ENCODE measurements around the gene NHLRC4. TPM values are rescaled to one million over a fixed set of nuclear protein-coding genes. Genes with fewer than 3 reads are reported as not detected.

NHLRC4 gene, protein sequence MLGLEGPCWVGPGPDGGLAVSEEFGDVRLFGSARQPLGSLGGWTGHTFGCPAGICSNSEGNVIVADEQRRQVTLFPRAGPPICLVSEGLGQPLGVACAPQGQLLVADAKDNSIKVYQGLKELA
- total RNA-seq, result under 1 TPM; 0.22 to 0.62 (median 0.54) TPM
- polyA plus RNA-seq, result 0.84 TPM
- long read RNA-seq, donor 1, result 0 reads
- long read RNA-seq, donor 2, partial matches to known transcripts, result 0 of 1 reads
- long read RNA-seq, donor 2, other reads (novel, unspliced or antisense), result 0 of 1 reads
- long read RNA-seq, donor 3, result 0 reads
- long read RNA-seq, donor 4, partial matches to known transcripts, result 0 of 1 reads
- long read RNA-seq, donor 4, other reads (novel, unspliced or antisense), result 0 of 1 reads

DNA sequence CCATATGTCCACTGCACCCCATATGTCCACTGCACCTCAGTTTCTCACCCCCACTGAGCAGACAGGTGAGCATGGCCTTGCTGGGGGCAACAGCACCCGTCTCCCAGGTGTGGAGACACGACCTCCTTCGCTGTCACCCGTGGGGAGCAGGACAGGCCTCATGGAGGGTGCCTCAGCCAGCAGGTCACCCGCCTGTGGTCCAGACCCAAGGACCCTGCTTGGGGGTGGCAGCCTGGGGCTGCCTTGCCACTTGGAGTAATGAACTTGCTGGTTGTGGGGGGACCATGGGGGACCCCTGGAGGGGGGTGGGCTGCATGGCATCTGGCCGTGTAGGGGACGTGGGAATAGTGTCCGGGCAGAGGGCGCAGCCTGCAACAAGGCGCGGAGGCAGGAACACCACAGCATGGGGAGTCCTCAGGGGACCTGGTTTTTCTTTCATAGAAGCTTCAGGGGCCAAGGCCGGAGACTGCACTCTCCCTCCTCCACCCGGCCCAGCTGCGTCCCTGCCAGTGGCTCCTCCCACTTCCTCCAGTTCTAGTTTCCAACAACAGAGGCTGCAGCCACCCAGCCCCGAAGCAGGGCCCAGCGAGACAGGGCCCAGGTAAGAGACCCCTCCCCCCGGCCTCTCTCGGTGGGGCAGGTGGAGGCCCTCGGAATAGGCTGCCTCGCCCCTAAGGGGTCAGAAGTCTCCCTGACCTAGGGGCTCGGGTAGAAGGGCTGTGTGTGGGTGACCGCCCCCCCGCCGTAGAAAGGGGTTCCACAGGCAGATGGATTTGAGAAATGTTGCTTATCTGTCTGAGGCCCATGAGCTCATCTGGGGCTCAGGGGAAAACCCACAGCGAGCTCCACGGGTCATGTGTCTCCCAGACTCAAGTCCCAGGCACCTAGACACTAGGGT, at the start of gene NHLRC4:
Gene NHLRC4, plus strand, starts transcription at position 531 of the 898 bp plus-strand sequence. CDS start 1,043 bp downstream, outside the sequence.
- peak within 1 kb of the TSS; percentile 14 for H3K4me3 ChIP-seq (ENCODE audit: low read length)
- no peaks in the 10 kb centered on the region for H3K9me3 ChIP-seq (ENCODE audit: control insufficient read depth, low read length)
- DNase-seq (peak; percentile 80 to 92 (median 91)), ATAC-seq (peak; percentile 62 to 63)
- H3K27ac ChIP-seq (ENCODE audit: low read length), result no peak within 1 kb of the TSS
- intact Hi-C loops (cut with DNase I), result no loop called here
- no peaks in the 10 kb centered on the region for H3K27me3 ChIP-seq (ENCODE audit: control insufficient read depth, insufficient read depth)
- no peaks in the 10 kb centered on the region for H3K4me1 ChIP-seq (ENCODE audit: control insufficient read depth, insufficient read depth, low read length)
- 27% methylated on average over 26 of the region's 26 CpGs for WGBS

DNA sequence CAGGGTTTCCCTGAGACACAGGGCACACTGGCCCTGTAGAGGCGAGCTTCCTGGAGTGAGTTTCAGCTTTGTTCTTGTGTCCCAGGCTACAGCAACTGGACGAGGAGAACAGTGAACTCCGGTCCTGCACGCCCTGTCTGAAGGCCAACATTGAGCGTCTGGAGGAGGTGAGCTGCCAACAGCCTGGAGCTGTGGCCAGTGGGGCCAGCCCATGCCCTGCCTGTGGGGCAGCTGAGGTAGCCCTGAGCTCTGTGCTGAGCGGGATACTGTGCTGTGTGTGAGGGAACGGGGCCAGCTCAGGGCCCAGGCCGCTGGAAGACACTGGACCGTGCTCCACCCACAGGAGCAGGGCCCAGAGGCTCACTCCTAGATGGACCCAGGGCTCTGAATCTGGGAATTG, 47.9 kb upstream of the NHLRC4 start:
- Histone ChIP-seq H3K27ac (ENCODE audit: low read length) (no peak overlapping the region), H3K9me3 (ENCODE audit: control insufficient read depth, low read length) (no peaks in the 10 kb centered on the region), H3K27me3 (ENCODE audit: control insufficient read depth, insufficient read depth) (no peaks in the 10 kb centered on the region), H3K4me3 (ENCODE audit: low read length) (no peak overlapping the region), H3K4me1 (ENCODE audit: control insufficient read depth, insufficient read depth, low read length) (no peaks in the 10 kb centered on the region)
- ATAC-seq, result no peak
- intact Hi-C loops (cut with DNase I), result no loop called here
- DNase-seq, result no peak
- WGBS, result 89% methylated on average over 9 of the region's 9 CpGs

DNA sequence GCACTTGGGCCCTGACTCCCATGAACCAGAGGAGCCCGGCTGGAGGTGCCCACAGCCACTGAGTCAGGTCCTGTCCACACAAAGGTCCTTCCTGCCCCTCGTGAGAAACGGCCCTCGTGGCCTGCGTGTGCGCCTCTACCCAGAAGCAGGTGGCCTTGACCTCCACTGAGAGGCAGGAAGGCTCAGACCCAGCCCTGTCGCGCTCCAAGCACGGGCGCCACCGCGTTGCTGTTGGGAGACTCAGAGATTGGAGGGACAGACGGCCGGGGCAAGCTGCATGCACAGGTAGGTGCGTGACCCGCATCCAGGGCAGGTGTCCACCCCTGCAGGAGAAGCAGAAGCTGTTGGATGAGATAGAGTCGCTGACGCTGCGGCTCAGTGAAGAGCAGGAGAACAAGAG, 47.4 kb upstream of the NHLRC4 start:
- intact Hi-C loops (cut with DNase I), result no loop called here
- Histone ChIP-seq H3K27me3 (ENCODE audit: control insufficient read depth, insufficient read depth) (no peaks in the 10 kb centered on the region), H3K27ac (ENCODE audit: low read length) (no peak overlapping the region), H3K4me1 (ENCODE audit: control insufficient read depth, insufficient read depth, low read length) (no peaks in the 10 kb centered on the region), H3K4me3 (ENCODE audit: low read length) (no peak overlapping the region), H3K9me3 (ENCODE audit: control insufficient read depth, low read length) (no peaks in the 10 kb centered on the region)
- DNase-seq, result peak in 1 of 3 donors; percentile 40
- WGBS, result 93% methylated on average over 19 of the region's 19 CpGs
- ATAC-seq, result no peak

DNA sequence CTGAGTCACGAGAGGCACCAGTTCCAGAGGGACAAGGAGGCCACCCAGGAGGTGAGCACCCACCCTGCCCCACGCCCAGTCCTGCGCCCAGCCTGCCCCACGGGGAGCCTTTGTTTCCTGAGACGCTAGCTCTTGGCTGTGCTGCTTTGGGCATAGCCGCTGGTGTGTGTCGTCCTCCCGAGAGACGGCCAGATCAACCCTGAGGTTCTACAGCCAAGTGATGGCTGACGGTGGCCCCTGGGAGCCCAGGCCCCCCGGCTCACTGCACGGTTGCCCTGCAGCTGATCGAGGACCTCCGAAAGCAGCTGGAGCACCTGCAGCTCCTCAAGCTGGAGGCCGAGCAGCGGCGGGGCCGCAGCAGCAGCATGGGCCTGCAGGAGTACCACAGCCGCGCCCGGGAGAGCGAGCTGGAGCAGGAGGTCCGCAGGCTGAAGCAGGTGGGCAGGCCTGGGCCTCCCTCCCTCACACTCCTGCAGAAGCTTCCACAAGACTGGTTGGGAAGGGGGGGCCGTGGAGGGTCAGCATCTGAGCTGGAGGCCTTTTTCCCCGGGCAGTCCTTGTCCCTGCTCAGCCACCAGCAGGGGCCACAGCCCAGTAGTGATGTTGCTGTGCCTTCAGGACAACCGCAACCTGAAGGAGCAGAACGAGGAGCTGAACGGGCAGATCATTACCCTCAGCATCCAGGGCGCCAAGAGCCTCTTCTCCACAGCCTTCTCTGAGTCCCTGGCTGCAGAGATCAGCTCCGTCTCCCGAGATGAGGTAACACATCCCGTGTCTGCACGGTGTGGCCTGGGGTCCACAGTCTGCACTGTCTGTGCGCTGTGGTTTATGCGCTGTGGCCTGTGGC, 46.7 kb upstream of the NHLRC4 start:
- 92% methylated on average over 35 of the region's 35 CpGs for WGBS
- Histone ChIP-seq H3K27me3 (ENCODE audit: control insufficient read depth, insufficient read depth) (no peaks in the 10 kb centered on the region), H3K9me3 (ENCODE audit: control insufficient read depth, low read length) (no peaks in the 10 kb centered on the region), H3K27ac (ENCODE audit: low read length) (no peak overlapping the region), H3K4me3 (ENCODE audit: low read length) (no peak overlapping the region), H3K4me1 (ENCODE audit: control insufficient read depth, insufficient read depth, low read length) (no peaks in the 10 kb centered on the region)
- intact Hi-C loops (cut with DNase I), result no loop called here
- ATAC-seq (no peak), DNase-seq (peak in 2 of 3 donors; percentile 43 to 56)

DNA sequence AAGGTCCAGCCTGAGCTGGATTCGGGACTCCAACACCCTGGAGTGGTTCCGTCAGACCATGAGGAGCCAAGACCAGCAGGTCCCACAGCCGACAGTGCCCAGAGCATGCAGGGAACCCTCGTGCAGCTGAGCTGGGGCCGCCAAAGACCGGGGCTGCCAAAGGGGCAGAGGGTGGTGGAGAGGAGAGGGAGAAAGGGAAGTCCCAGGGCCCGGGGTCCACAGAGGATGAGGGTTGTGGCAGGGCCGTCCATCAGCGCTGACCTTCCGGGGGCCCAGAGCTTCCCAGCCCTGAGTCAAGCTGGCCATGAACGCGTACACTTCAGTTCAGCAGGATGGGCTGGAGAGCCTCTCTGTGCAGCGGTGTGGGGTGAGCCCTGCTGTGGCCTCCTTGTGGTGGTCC, 46.0 kb upstream of the NHLRC4 start:
- H3K4me3 ChIP-seq (ENCODE audit: low read length), result no peak overlapping the region
- intact Hi-C loops (cut with DNase I), result no loop called here
- H3K27ac ChIP-seq (ENCODE audit: low read length), result no peak overlapping the region
- DNase-seq (peak in 1 of 3 donors; percentile 51), ATAC-seq (no peak)
- peaks cover 2% of the 10 kb centered on the region for H3K4me1 ChIP-seq (ENCODE audit: control insufficient read depth, insufficient read depth, low read length)
- no peaks in the 10 kb centered on the region for H3K9me3 ChIP-seq (ENCODE audit: control insufficient read depth, low read length)
- no peaks in the 10 kb centered on the region for H3K27me3 ChIP-seq (ENCODE audit: control insufficient read depth, insufficient read depth)
- WGBS, result 91% methylated on average over 13 of the region's 13 CpGs

DNA sequence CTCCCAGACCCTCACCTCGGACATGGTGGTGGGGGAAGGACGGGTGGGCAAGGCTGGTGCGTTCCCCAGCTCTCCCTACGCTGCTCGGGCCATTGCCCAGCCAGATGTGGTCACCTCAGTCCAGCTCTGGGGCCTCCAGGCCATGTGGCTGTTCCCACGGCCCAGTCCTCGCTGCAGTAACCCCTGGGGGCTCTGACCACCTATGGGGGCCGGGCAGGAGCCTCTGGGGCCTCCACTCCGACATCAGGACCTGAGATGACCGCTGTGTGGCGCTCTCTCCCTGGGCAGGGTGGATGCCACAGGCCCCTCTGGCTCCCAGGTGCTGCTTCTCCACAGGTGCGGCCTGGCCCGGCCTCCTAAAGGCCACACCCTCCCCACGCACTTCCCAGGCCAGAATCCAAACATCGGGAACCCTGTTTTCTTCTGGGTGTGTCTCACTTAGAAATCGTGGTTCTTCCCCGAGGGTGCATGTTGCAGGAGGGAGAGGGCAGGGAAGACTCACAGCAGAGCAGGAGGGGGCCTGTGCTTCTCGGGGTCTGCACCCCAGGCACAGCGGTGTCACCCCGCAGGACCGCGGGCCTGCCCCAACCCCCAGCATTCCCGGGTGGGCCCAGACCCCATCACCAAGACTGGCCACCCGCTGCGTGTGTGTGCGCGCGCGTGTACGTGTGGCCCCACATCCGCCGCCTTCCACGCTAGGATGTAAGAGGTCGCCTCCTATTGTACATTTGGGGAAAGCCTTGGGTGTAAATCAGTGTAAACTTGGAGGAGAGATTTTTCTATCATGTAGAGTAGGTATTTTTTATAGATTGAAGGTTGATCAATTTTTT, 45.2 kb upstream of the NHLRC4 start:
- intact Hi-C loops (cut with DNase I), result no loop called here
- Histone ChIP-seq H3K4me1 (ENCODE audit: control insufficient read depth, insufficient read depth, low read length) (peaks cover 8% of the 10 kb centered on the region), H3K4me3 (ENCODE audit: low read length) (no peak overlapping the region), H3K9me3 (ENCODE audit: control insufficient read depth, low read length) (no peaks in the 10 kb centered on the region), H3K27ac (ENCODE audit: low read length) (no peak overlapping the region), H3K27me3 (ENCODE audit: control insufficient read depth, insufficient read depth) (no peaks in the 10 kb centered on the region)
- ATAC-seq, result no peak
- peak in 1 of 3 donors; percentile 51 for DNase-seq
- WGBS, result 81% methylated on average over 34 of the region's 34 CpGs

DNA sequence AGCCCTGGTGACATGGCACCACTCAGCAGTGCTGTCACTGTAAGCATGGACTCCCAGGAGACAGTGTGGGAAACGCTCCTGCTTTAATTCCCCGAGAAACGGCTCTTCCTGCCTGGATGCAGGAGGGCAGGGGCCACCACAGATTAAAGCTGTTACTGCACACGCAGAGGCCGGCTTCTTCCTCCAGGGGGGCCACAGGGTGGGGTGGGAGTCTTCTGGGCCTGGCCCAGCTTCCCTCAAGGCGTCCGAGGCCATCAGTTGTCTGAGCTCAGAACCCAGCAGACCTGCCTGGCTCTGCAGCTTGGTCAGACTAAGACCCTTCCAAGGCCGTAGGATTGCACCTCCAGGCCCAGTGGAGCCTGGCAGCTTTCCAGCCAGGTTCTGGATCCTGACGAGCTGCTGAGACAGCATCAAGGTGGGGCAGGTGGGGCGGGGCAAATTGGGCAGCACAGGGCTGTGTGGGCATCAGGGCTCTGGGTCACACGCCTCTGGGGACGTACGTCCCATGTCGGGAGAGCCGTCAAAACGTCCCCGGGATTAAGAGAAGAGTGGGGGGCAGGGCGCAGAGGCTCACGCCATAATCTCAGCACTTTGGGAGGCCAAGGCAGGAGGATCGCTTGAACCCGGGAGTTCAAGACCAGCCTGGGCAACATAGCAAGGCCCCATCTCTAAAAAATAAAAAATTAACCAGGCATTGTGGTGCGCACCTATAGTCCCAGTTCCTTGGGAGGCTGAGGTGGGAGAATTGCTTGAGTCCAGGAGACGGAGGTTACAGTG, 44.3 kb upstream of the NHLRC4 start:
- 65% methylated on average over 23 of the region's 23 CpGs for WGBS

DNA sequence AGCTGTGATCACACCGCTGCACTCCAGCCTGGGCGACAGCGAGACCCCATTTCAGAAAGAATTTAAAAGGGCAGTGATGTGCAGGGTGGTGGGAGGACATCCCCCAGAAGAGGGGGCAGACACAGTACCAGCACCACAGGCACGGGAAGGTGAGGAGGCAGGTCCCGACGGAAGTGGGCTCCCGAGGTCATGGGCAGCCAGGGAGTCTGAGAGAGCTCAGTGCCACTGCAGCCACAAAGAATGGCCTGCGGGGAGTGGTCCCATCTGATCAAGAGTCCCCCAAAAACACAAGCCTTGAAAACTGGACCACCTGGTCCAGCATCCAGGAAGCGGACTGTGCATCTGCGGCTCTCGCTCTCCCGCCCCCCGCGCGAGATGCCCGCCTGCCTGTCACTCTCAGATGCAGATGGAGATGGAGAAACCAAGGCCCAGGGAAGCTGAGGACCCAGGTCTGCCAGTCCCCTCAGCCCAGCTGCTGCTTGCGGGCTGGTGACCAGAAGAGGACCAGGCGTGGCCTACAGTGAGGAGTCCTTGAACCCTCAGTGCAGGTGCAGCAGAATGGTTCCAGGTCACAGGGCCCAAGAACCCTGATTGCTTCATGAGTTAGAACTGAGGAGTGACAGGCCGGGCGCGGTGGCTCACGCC, 43.6 kb upstream of the NHLRC4 start:
- WGBS, result 91% methylated on average over 22 of the region's 22 CpGs

More for the DNA sequence above, 44.3 kb upstream of the NHLRC4 start:
- ATAC-seq (no peak), DNase-seq (peak in 2 of 3 donors; percentile 72 to 74)
- no peak overlapping the region for H3K4me3 ChIP-seq (ENCODE audit: low read length)
- H3K27ac ChIP-seq (ENCODE audit: low read length), result no peak overlapping the region
- H3K9me3 ChIP-seq (ENCODE audit: control insufficient read depth, low read length), result no peaks in the 10 kb centered on the region
- intact Hi-C loops (cut with DNase I), result no loop called here
- H3K4me1 ChIP-seq (ENCODE audit: control insufficient read depth, insufficient read depth, low read length), result peaks cover 8% of the 10 kb centered on the region
- H3K27me3 ChIP-seq (ENCODE audit: control insufficient read depth, insufficient read depth), result no peaks in the 10 kb centered on the region

DNA sequence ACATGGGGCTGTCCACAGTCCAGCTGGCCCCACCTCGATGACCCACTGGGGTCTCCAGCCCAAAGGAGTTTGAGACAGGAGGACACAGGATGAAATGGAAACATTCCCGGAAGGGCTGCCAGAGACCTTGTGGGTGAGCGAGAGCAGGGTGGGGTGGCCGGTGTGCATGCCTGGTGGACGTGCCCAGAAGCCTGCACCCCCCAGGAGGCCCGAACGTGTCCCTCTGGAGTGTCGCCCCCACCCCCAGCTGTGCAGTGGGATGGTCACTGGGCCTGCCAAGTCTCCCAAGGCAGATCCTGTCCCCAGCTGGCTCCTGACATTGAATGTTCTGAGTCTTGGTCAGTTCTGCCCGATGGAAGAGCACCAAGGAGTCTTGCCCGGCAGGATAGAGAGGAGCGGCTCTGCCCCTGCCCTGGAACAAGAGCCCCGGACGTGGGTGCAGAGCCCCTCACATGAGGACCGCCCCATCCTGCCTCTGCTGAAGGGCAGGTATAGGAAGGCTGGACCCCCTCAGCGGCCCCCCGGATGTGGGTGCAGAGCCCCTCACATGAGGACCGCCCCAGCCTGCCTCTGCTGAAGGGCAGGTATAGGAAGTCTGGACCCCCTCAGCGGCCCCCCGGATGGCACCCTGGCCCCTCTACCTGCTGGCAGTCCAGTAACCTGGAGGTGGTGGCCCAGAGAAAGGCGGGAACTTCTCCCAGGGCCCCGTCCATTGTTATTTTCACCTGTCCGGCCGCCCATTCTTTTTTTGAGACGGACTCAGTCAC, 42.3 kb upstream of the NHLRC4 start:
- ATAC-seq, result no peak
- Histone ChIP-seq H3K9me3 (ENCODE audit: control insufficient read depth, low read length) (no peaks in the 10 kb centered on the region), H3K27me3 (ENCODE audit: control insufficient read depth, insufficient read depth) (no peaks in the 10 kb centered on the region), H3K4me3 (ENCODE audit: low read length) (no peak overlapping the region), H3K27ac (ENCODE audit: low read length) (no peak overlapping the region), H3K4me1 (ENCODE audit: control insufficient read depth, insufficient read depth, low read length) (peaks cover 17% of the 10 kb centered on the region)
- peak in 1 of 3 donors; percentile 50 for DNase-seq
- WGBS, result 71% methylated on average over 24 of the region's 24 CpGs
- intact Hi-C loops (cut with DNase I), result loop anchor here in 1 of 4 donors (5.0 kb wide), 1 partner anchor 127 kb away; the partner anchor contains the start of gene NME4

More for the DNA sequence above, 43.6 kb upstream of the NHLRC4 start:
- no peak overlapping the region for H3K27ac ChIP-seq (ENCODE audit: low read length)
- no peaks in the 10 kb centered on the region for H3K27me3 ChIP-seq (ENCODE audit: control insufficient read depth, insufficient read depth)
- intact Hi-C loops (cut with DNase I), result no loop called here
- no peak for DNase-seq
- H3K4me1 ChIP-seq (ENCODE audit: control insufficient read depth, insufficient read depth, low read length), result peaks cover 8% of the 10 kb centered on the region
- ATAC-seq, result no peak
- H3K9me3 ChIP-seq (ENCODE audit: control insufficient read depth, low read length), result no peaks in the 10 kb centered on the region
- no peak overlapping the region for H3K4me3 ChIP-seq (ENCODE audit: low read length)

Data from right cardiac atrium (tissue), 5 donors.